MCF 10A (cell line): ENCODE data around the gene ENTR1. TPM values are rescaled to one million over a fixed set of nuclear protein-coding genes. Genes with fewer than 3 reads are reported as not detected.
A peak's percentile ranks its signal among the peaks of the same experiment; 100 is the strongest.

ENCODE experiments used
- BruUV-seq: library from RNA; stranded (reverse); fragments of 400-500 nt; replicated peaks from 2 replicates; lab custom pipeline; 2021; lab: Mats Ljungman, UMichigan
- CTCF ChIA-PET: fragments of 300-600 bp; sonication (Branson Sonifier 250); formaldehyde crosslinking; extraction: SDS; loops from one replicate; lab custom pipeline; 2021; ENCODE audit warnings: antibody characterized with exemption, inconsistent platforms; lab: Yijun Ruan, JAX
- POLR2A ChIA-PET: fragments of 300-600, 350-650 bp; sonication (Branson Sonifier 250); formaldehyde crosslinking; extraction: SDS; loops from one replicate; lab custom pipeline; 2020; ENCODE audit warnings: antibody characterized with exemption, inconsistent platforms; lab: Yijun Ruan, JAX
- DNase-seq: peaks from one replicate; pipeline ENCODE4 v3.0.0-alpha.2; 2018; ENCODE audit not compliant: unreplicated experiment
- H3K27ac Mint-ChIP-seq: one replicate; pipeline ENCODE4 v1.8.0; 2022; ENCODE audit warnings: mild to moderate bottlenecking, low read depth, mixed read lengths; ENCODE audit not compliant: unreplicated experiment
- H3K27me3 Mint-ChIP-seq: one replicate; pipeline ENCODE4 v1.8.0; 2022; ENCODE audit warnings: mixed read lengths; ENCODE audit not compliant: insufficient read depth, unreplicated experiment
- H3K36me3 Mint-ChIP-seq: one replicate; pipeline ENCODE4 v1.8.0; 2022; ENCODE audit warnings: mild to moderate bottlenecking, moderate library complexity, mixed read lengths; ENCODE audit not compliant: insufficient read depth, unreplicated experiment
- H3K4me1 Mint-ChIP-seq: one replicate; pipeline ENCODE4 v1.8.0; 2022; ENCODE audit warnings: mixed read lengths; ENCODE audit not compliant: insufficient read depth, unreplicated experiment
- H3K4me3 Mint-ChIP-seq: one replicate; pipeline ENCODE4 v1.8.0; 2022; ENCODE audit warnings: mild to moderate bottlenecking, moderate library complexity, mixed read lengths; ENCODE audit not compliant: unreplicated experiment
- H3K9me3 Mint-ChIP-seq: one replicate; pipeline ENCODE4 v1.8.0; 2022; ENCODE audit warnings: mixed read lengths; ENCODE audit not compliant: unreplicated experiment
- intact Hi-C: fragments of 100-400 bp; cut with micrococcal nuclease; formaldehyde crosslinking; loops from 2 replicates; pipeline ENCODE4 v1.14.1; 2022
- total RNA-seq: library from RNA; stranded (reverse); gene quantifications from 2 replicates; pipeline ENCODE4 v1.2.3, GENCODE V29; 2022
- TF ChIP-seq, protein P1 (sequence below): fragments of 200-600 bp; IDR thresholded peaks from one replicate; pipeline ENCODE4 v1.8.0; 2022; ENCODE audit warnings: antibody characterized with exemption, mild to moderate bottlenecking; ENCODE audit not compliant: unreplicated experiment

The ENTR1 gene
- total RNA-seq, 1 experiment from 2014 or later = 82.2 TPM

DNA sequence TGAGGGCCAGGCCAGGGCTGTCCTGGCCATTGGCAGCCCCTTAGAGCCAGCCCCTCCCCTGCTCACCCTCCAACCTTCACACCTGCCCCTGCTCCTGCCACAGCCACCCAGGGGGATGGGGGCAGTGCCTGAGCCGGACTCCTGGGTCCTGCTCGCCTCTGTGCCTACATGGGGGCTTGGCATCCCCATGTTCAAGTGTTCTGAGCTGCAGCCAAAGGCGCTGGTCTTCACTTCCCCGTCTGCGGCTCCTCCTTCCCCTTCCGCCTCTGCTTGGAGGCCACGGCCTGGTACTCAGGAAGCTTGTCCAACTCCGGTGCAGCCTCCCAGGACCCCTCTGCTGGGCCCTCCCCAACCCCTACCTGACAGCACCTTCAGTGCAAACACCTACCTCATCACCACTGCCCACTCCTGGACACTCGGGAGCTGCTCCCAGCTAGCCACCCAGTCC, 44.6 kb downstream of the ENTR1 start:
- Mint-ChIP-seq H3K27ac (no peak overlapping the region), H3K4me3 (no peak overlapping the region), H3K27me3 (no peaks in the 10 kb centered on the region), H3K4me1 (no peaks in the 10 kb centered on the region), H3K36me3 (peaks cover 5% of the 10 kb centered on the region), H3K9me3 (no peaks in the 10 kb centered on the region)
- TF ChIP-seq, protein P1, sequence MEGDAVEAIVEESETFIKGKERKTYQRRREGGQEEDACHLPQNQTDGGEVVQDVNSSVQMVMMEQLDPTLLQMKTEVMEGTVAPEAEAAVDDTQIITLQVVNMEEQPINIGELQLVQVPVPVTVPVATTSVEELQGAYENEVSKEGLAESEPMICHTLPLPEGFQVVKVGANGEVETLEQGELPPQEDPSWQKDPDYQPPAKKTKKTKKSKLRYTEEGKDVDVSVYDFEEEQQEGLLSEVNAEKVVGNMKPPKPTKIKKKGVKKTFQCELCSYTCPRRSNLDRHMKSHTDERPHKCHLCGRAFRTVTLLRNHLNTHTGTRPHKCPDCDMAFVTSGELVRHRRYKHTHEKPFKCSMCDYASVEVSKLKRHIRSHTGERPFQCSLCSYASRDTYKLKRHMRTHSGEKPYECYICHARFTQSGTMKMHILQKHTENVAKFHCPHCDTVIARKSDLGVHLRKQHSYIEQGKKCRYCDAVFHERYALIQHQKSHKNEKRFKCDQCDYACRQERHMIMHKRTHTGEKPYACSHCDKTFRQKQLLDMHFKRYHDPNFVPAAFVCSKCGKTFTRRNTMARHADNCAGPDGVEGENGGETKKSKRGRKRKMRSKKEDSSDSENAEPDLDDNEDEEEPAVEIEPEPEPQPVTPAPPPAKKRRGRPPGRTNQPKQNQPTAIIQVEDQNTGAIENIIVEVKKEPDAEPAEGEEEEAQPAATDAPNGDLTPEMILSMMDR = no peak
- ChIA-PET POLR2A (interaction anchor here (0.7 kb wide), 1 partner anchor 8 kb away, joined by 3 read pairs; no protein-coding TSS in a partner anchor), CTCF (interaction anchor here (0.6 kb wide), 1 partner anchor 1186 kb away, joined by 3 read pairs; the partner anchor contains the start of gene MRPL41)
- no TSS peak for BruUV-seq
- DNase-seq = no peak
- intact Hi-C loops = no loop called here

DNA sequence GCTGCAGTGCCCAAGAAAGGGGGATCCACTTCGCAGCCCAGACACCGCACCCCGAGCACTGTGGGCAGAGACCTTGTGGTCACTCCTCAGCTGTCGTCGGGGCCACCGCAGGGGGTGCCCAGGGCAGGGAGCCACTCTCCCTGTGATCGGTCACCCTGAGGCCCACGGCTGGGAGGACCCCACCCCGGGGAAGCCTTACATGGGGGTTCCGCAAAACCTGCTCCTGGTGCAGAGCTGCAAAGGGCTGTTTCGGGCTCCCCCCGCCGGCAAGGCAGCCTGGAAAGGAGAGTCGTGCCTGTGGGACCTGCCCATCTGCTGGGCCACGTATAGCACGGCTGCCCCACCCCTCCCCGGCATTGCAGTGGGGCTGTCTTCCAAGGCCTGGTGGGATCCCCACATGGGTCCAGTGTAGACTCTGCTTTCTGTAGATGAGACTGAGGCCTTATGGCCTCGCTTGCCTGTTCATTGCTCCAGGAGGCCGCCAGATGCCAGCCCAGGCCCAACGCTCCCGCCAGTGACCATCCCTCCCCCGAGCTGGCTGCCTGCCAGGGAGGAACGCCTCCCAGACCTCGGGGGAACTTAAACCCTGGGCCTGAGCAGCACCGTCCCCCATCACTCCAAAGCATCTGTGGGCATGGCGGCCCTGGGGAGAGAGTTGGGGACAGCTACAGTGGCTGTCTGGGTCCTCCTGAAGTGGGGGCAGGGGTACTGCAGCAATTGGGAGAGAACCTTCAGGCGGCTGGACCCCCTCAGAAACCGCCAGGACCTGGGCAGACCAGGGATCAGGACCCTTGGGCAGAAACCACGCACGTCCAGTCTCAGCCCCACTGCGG, 45.3 kb downstream of the ENTR1 start:
- Mint-ChIP-seq H3K36me3 (peaks cover 5% of the 10 kb centered on the region), H3K4me3 (no peak overlapping the region), H3K27me3 (no peaks in the 10 kb centered on the region), H3K4me1 (no peaks in the 10 kb centered on the region), H3K27ac (no peak overlapping the region), H3K9me3 (no peaks in the 10 kb centered on the region)
- POLR2A ChIA-PET = no interaction called here
- CTCF ChIA-PET = interaction anchor here (0.6 to 2.3 kb wide), 4 partner anchors 34 to 1187 kb away, joined by 3 to 6 read pairs (median 3); partner anchors contain the start of gene MRPL41
- no TSS peak for BruUV-seq
- no peak for DNase-seq
- TF ChIP-seq, protein P1 = no peak
- intact Hi-C loops = no loop called here

DNA sequence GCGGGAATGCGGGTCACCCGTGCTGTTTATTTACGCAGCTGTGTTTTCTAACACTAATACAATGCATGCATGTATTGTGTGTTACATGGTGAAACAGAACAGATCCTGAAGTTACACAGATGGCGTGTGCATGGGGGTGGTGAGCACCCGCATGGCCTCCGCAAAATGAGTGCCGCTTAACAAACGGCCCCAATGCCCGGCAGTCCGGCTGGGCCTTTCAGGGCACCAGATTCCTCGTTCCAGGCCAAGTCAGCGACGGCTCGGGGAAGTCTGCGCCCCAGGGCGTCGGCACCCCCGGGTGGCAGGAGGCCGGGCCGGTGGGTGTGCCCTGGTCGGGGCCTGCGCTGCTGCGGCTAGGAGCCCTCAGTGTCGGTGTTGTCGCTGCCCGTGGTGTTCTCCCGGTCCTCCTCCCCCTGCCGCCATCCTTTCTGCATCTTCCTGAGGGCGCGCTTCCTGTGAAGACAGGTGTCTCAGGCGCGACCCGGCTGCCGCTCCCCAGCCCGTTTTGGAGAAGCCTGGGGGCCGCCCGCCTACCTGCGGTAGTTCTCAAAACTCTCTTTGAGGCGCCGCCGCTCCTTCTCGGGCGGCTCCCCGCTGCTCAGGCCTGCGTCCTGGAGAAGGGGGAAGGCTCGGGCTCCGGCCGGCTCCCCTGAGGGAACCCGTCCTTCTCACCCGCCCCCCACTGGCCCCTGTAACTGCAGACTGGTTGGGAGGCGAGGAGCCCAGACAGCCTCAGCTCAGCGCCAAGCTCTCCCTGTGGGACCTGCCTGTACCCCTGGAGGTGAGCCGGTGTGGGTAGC, 46.3 kb downstream of the ENTR1 start:
- H3K27me3 Mint-ChIP-seq = no peaks in the 10 kb centered on the region
- peak overlapping the region; percentile 74 for H3K4me3 Mint-ChIP-seq
- POLR2A ChIA-PET = interaction anchor here (0.6 to 2.1 kb wide), 11 partner anchors 10 to 460 kb away, joined by 3 to 15 read pairs (median 5); partner anchors contain the start of genes SNAPC4 and UBAC1
- DNase-seq = no peak
- H3K4me1 Mint-ChIP-seq = no peaks in the 10 kb centered on the region
- BruUV-seq = TSS peak; percentile 37
- H3K36me3 Mint-ChIP-seq = peaks cover 5% of the 10 kb centered on the region
- TF ChIP-seq, protein P1 = no peak
- intact Hi-C loops = loop anchor here (1.0 kb wide), 1 partner anchor 25 kb away; no protein-coding TSS in a partner anchor
- H3K27ac Mint-ChIP-seq = no peak overlapping the region
- H3K9me3 Mint-ChIP-seq = no peaks in the 10 kb centered on the region
- CTCF ChIA-PET = interaction anchor here (0.6 to 2.3 kb wide), 16 partner anchors 10 to 632 kb away, joined by 3 to 9 read pairs (median 4); no protein-coding TSS in a partner anchor
